Measurements from ENCODE around the gene NDFIP2. TPM values are rescaled to one million over a fixed set of nuclear protein-coding genes. Genes with fewer than 3 reads are reported as not detected.

Gene NDFIP2
- total RNA-seq, 1 experiment from 2014 or later: 49.6 TPM

DNA sequence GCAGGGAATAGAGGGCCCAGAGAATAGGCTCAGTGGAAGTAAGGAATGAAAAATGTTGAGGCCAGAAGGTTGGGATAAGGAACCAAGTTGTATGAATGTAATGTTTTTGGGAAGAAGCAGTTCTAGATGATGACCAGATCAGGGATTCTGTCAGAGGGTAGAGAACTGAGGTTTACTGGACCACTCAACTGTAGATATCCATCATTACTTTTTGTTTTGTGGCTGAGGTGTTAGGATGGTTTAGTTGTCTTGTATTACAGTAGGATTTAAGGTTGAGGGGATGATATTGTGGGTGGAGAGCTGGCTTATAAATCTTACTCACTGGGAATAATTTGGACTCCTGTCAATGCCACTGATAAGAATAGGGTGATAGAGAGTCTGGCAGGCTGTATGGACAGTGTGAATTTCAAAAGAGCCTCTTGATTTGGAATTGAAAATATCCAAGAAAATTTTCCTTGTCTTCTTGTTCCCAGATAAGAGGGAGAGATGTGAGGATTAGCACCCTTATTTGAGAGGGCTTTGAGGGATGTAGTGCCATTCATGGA lies 22.6 kb downstream of the NDFIP2 start:
- Histone ChIP-seq H3K27ac (ENCODE audit: low read depth, low read length) (no peak overlapping the region), H3K79me2 (ENCODE audit: insufficient read depth, low read length) (peaks cover 76% of the 10 kb centered on the region)

More for the DNA sequence above, 22.6 kb downstream of the NDFIP2 start:
- no peak for TF ChIP-seq ZFX (IDR thresholded peaks at IDR 0.05)
- no peak for TF ChIP-seq CBX3 (IDR thresholded peaks at IDR 0.05; ENCODE audit: low read depth)
- no peak for TF ChIP-seq EZH2 (IDR thresholded peaks at IDR 0.05)
- no peak for TF ChIP-seq RAD21 (IDR thresholded peaks at IDR 0.05; ENCODE audit: low read depth)
- TF ChIP-seq EZH2phosphoT487 (IDR thresholded peaks at IDR 0.05; ENCODE audit: borderline replicate concordance): no peak
- no peak for TF ChIP-seq EGR1 (IDR thresholded peaks at IDR 0.05; ENCODE audit: low read depth)
- TF ChIP-seq SRF (IDR thresholded peaks at IDR 0.05; ENCODE audit: low read depth): no peak
- TF ChIP-seq ZNF274 (IDR thresholded peaks at IDR 0.05; ENCODE audit: low read depth, low read length): no peak
- TF ChIP-seq MAX (IDR thresholded peaks at IDR 0.05): no peak
- TF ChIP-seq TCF7L2 (IDR thresholded peaks at IDR 0.05; ENCODE audit: borderline replicate concordance, extremely low read depth, insufficient read depth, insufficient read length): no peak
- no peak for TF ChIP-seq POLR2A (IDR thresholded peaks at IDR 0.05; ENCODE audit: borderline replicate concordance, extremely low read depth, insufficient read depth, insufficient read length)
- TF ChIP-seq, protein P1, sequence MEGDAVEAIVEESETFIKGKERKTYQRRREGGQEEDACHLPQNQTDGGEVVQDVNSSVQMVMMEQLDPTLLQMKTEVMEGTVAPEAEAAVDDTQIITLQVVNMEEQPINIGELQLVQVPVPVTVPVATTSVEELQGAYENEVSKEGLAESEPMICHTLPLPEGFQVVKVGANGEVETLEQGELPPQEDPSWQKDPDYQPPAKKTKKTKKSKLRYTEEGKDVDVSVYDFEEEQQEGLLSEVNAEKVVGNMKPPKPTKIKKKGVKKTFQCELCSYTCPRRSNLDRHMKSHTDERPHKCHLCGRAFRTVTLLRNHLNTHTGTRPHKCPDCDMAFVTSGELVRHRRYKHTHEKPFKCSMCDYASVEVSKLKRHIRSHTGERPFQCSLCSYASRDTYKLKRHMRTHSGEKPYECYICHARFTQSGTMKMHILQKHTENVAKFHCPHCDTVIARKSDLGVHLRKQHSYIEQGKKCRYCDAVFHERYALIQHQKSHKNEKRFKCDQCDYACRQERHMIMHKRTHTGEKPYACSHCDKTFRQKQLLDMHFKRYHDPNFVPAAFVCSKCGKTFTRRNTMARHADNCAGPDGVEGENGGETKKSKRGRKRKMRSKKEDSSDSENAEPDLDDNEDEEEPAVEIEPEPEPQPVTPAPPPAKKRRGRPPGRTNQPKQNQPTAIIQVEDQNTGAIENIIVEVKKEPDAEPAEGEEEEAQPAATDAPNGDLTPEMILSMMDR (IDR thresholded peaks at IDR 0.05 in 2 of 3, conservative IDR thresholded peaks at IDR 0.05 in 1 of 3; ENCODE audit: borderline replicate concordance in 1 of 3, insufficient read depth in 1 of 3, low read depth in 2 of 3, low read length in 2 of 3): no peak
- TF ChIP-seq SIN3A (IDR thresholded peaks at IDR 0.05; ENCODE audit: low read depth): no peak
- no peak for TF ChIP-seq REST (IDR thresholded peaks at IDR 0.05; ENCODE audit: low read depth)
- no peak for TF ChIP-seq FOSL1 (IDR thresholded peaks at IDR 0.05; ENCODE audit: low read depth)
- TF ChIP-seq POLR2AphosphoS5 (IDR thresholded peaks at IDR 0.05; ENCODE audit: low read depth, low read length): no peak
- no peak for TF ChIP-seq ATF3 (IDR thresholded peaks at IDR 0.05)
- TF ChIP-seq, protein P2, sequence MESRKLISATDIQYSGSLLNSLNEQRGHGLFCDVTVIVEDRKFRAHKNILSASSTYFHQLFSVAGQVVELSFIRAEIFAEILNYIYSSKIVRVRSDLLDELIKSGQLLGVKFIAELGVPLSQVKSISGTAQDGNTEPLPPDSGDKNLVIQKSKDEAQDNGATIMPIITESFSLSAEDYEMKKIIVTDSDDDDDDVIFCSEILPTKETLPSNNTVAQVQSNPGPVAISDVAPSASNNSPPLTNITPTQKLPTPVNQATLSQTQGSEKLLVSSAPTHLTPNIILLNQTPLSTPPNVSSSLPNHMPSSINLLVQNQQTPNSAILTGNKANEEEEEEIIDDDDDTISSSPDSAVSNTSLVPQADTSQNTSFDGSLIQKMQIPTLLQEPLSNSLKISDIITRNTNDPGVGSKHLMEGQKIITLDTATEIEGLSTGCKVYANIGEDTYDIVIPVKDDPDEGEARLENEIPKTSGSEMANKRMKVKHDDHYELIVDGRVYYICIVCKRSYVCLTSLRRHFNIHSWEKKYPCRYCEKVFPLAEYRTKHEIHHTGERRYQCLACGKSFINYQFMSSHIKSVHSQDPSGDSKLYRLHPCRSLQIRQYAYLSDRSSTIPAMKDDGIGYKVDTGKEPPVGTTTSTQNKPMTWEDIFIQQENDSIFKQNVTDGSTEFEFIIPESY (IDR thresholded peaks at IDR 0.05; ENCODE audit: extremely low read depth, insufficient replicate concordance, low read length): no peak
- TF ChIP-seq YY1 (IDR thresholded peaks at IDR 0.05; ENCODE audit: extremely low read depth, insufficient replicate concordance, low read depth, low read length): no peak
- no peak for TF ChIP-seq JUND (IDR thresholded peaks at IDR 0.05)
- ChIA-PET CTCF (no interaction called here), RAD21 (ENCODE audit: low non-redundant PET in 1 of 2, low total read pairs in 2 of 2, uncharacterized antibody in 2 of 2, unreplicated experiment in 2 of 2) (no interaction called here), POLR2A (no interaction called here)
- Histone ChIP-seq H3K9ac (ENCODE audit: low read length) (no peak overlapping the region), H4K20me1 (ENCODE audit: insufficient read depth) (no peaks in the 10 kb centered on the region), H3K9me2 (ENCODE audit: insufficient read depth) (no peaks in the 10 kb centered on the region), H3K4me1 (ENCODE audit: control insufficient read depth in 1 of 2, insufficient read depth in 2 of 2, low read length in 2 of 2) (peaks cover 0 to 6% of the 10 kb centered on the region in 2 experiments; a peak in 1 of 4 replicates), H3K4me2 (ENCODE audit: low read length) (no peak overlapping the region), H2AFZ (ENCODE audit: low read depth, low read length, poor library complexity, severe bottlenecking) (no peak overlapping the region), H3K27me3 (ENCODE audit: insufficient read depth, low read length) (no peaks in the 10 kb centered on the region), H3K36me3 (ENCODE audit: control insufficient read depth in 1 of 2, insufficient read depth in 2 of 2, low read length in 2 of 2) (no peaks in the 10 kb centered on the region), H3K4me3 (replicated peaks in 1 of 2; ENCODE audit: low read depth in 1 of 2, low read length in 2 of 2) (no peak overlapping the region), H3K9me3 (ENCODE audit: control insufficient read depth in 1 of 2, insufficient read depth in 1 of 2, low read depth in 1 of 2, low read length in 2 of 2) (no peaks in the 10 kb centered on the region)
- no peak; the same call in 1 of the 2 replicates for ATAC-seq
- BruUV-seq (replicated peaks): no TSS peak
- intact Hi-C loops (cut with micrococcal nuclease): no loop called here
- DNase-seq (ENCODE audit: low read depth, low spot score): no peak

All from HCT116 (cell line).